22Rv1 (cell line): ENCODE measurements around the gene CCN5.

ENCODE experiments used
- H3K27ac ChIP-seq: fragments of 450-650 bp; 2 replicates; pipeline ENCODE4 v1.5.1; 2017
- ZFX ChIP-seq: fragments of 450-650 bp; IDR thresholded peaks from 2 replicates; pipeline ENCODE4 v1.6.1; 2017; ENCODE audit warnings: antibody characterized with exemption, borderline replicate concordance
- TF ChIP-seq, protein P1 (sequence below): fragments of 450-650 bp; IDR thresholded peaks from 2 replicates; pipeline ENCODE4 v1.5.1; 2017; ENCODE audit warnings: mild to moderate bottlenecking

Gene CCN5

DNA sequence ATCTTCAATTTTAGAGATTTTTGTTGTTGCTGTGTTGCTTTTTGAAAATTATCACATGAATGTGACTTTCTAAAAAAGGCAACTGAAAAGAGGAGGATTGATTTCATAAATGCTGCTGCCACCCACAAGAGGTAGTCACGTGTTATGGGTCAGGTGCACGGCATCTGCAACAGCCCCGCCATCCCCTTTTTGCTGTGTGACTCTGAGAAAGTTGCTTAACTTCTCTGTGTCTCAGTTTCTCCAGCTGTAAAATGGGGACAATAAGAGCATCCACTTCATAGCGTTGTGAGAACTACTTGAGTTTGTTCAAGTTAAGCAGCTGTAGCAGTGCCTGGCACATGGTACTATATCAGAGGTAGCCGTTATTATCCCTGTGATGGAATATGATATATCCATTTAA, 10.7 kb downstream of the CCN5 start:
- H3K27ac ChIP-seq: no peak overlapping the region
- TF ChIP-seq, protein P1, sequence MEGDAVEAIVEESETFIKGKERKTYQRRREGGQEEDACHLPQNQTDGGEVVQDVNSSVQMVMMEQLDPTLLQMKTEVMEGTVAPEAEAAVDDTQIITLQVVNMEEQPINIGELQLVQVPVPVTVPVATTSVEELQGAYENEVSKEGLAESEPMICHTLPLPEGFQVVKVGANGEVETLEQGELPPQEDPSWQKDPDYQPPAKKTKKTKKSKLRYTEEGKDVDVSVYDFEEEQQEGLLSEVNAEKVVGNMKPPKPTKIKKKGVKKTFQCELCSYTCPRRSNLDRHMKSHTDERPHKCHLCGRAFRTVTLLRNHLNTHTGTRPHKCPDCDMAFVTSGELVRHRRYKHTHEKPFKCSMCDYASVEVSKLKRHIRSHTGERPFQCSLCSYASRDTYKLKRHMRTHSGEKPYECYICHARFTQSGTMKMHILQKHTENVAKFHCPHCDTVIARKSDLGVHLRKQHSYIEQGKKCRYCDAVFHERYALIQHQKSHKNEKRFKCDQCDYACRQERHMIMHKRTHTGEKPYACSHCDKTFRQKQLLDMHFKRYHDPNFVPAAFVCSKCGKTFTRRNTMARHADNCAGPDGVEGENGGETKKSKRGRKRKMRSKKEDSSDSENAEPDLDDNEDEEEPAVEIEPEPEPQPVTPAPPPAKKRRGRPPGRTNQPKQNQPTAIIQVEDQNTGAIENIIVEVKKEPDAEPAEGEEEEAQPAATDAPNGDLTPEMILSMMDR: no peak
- no peak for TF ChIP-seq ZFX

DNA sequence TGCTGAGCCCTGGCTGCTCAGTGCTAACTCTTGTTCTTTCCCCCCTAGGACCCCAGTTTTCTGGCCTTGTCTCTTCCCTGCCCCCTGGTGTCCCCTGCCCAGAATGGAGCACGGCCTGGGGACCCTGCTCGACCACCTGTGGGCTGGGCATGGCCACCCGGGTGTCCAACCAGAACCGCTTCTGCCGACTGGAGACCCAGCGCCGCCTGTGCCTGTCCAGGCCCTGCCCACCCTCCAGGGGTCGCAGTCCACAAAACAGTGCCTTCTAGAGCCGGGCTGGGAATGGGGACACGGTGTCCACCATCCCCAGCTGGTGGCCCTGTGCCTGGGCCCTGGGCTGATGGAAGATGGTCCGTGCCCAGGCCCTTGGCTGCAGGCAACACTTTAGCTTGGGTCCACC, 11.9 kb downstream of the CCN5 start:
- TF ChIP-seq, protein P1: no peak
- no peak for TF ChIP-seq ZFX
- H3K27ac ChIP-seq: no peak overlapping the region

DNA sequence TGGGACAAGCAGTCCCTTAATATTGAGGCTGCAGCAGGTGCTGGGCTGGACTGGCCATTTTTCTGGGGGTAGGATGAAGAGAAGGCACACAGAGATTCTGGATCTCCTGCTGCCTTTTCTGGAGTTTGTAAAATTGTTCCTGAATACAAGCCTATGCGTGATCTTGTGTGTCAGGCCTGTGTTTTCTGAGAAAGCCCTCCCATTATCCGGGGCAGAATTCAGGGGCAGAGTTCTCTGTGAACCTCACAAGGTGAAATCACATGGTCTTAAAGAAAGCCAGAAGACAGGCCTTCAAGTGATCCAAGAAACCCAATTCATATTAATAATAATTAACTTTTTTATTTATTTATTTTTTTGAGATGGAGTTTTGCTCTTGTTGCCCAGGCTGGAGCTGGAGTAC, 12.5 kb downstream of the CCN5 start:
- no peak overlapping the region for H3K27ac ChIP-seq
- TF ChIP-seq, protein P1: no peak
- no peak for TF ChIP-seq ZFX

DNA sequence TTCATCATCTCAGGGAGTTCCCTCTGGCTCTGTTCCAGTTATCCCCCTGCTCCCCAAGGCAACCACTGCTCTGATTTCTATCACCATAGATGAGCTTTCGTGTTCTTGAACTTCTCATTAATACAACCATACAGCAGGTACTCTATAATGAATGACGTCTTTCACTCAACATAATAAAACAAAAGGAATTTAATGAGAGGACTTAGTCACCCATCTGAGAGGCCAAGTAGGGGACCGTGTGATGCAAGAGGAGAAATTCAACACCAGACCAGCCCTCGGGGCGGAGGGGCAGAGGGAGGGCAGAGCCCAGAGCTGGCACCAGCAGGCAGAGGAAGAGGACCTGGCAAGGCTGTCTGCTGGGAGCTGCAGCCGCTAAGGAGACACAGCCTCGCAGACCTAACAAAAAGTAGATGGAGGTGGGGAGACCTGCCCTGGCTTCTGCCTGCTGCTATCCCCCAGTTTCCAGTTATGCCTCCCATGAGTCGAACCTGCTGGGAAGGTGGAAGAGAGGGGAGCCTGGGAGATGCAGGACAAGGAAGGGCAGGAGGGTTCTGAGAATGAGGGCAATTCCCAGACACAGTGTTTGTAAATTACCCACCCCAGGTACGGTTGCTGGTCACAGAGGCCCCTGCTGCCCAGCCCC, 13.8 kb downstream of the CCN5 start:
- peak overlapping the region; percentile 15 for H3K27ac ChIP-seq
- TF ChIP-seq, protein P1: no peak
- TF ChIP-seq ZFX: no peak

DNA sequence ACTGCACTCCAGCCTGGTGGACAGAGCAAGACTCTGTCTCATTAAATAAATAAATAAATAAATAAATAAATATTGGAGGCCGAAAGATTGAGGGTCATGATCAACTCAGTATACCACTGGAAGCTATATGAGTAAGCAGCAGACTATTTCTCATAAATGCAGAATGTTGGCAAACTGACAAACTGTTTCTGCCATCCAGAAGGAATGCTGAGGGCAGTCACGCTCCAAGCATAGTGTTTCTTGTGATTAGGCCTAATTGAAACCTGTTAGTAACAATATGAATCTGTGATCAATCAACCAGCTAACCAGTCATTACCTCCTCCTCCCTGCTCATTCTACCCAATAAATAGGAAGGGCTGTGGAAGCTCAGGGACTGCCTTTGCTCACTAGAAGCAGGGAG, 15.3 kb downstream of the CCN5 start:
- no peak overlapping the region for H3K27ac ChIP-seq
- no peak for TF ChIP-seq ZFX
- TF ChIP-seq, protein P1: no peak

DNA sequence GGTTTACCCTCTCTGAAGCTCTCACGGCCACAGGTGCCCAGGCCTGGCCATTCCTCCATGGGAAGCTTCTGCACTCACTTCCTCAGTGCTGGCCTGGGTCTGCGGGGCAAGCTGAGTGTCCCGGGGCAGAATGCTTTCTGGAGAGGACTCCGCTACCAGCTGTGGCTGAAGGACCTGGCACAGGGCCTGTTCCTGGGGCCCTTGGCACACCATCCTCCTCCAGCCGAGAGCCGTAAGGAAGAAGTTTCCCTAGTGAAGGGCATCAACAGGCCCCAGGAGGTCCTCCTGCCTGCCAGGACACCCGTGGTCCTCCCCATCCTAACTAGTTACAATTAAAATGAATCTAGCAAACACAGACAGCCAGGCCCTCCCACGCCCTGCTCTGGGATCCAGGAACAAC, 16.5 kb downstream of the CCN5 start:
- H3K27ac ChIP-seq: no peak overlapping the region
- no peak for TF ChIP-seq ZFX
- TF ChIP-seq, protein P1: no peak

DNA sequence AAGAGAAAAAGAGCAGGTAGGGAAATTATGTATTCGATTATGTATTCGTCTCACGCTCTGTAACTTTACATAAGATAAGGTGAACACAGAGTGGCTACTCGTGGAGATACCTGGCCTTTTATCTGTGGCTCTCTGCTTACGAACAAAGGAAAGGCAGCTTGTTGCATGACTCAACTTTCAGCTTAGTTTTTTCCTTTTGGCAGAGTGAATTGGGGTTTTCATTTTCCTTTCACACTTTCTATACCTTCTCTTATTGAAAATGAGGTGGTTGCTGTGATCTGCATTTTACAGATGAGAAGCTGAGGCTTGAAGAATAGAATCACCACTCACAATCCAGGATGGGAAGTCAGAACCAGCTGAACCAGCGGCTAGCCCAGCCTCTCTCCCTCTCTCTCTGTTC, 17.2 kb downstream of the CCN5 start:
- no peak overlapping the region for H3K27ac ChIP-seq
- TF ChIP-seq, protein P1: no peak
- no peak for TF ChIP-seq ZFX
